Renal pelvis (tissue), 4 donors: ENCODE data around the gene SPTBN1. TPM values are rescaled to one million over a fixed set of nuclear protein-coding genes. Genes with fewer than 3 reads are reported as not detected.
A peak's percentile ranks its signal among the peaks of the same experiment; 100 is the strongest.

ENCODE experiments used
- DNase-seq: peaks from one replicate; pipeline ENCODE4 v3.0.0-alpha.2; 2013
- polyA plus RNA-seq, 3 donors: library from polyadenylated mRNA; unstranded; fragments of 120-200 nt; gene quantifications; one replicate each; pipeline ENCODE4 v1.2.1, GENCODE V29; 2013; ENCODE audit not compliant: insufficient read length in 3 of 3

SPTBN1 gene
- polyA plus RNA-seq, 3 donors: 230 to 261 (median 254) TPM

DNA sequence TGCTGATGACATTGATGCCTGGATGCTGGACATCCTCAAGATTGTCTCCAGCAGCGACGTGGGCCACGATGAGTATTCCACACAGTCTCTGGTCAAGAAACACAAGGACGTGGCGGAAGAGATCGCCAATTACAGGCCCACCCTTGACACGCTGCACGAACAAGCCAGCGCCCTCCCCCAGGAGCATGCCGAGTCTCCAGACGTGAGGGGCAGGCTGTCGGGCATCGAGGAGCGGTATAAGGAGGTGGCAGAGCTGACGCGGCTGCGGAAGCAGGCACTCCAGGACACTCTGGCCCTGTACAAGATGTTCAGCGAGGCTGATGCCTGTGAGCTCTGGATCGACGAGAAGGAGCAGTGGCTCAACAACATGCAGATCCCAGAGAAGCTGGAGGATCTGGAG lies 173.3 kb downstream of the SPTBN1 start:
- DNase-seq: no peak

DNA sequence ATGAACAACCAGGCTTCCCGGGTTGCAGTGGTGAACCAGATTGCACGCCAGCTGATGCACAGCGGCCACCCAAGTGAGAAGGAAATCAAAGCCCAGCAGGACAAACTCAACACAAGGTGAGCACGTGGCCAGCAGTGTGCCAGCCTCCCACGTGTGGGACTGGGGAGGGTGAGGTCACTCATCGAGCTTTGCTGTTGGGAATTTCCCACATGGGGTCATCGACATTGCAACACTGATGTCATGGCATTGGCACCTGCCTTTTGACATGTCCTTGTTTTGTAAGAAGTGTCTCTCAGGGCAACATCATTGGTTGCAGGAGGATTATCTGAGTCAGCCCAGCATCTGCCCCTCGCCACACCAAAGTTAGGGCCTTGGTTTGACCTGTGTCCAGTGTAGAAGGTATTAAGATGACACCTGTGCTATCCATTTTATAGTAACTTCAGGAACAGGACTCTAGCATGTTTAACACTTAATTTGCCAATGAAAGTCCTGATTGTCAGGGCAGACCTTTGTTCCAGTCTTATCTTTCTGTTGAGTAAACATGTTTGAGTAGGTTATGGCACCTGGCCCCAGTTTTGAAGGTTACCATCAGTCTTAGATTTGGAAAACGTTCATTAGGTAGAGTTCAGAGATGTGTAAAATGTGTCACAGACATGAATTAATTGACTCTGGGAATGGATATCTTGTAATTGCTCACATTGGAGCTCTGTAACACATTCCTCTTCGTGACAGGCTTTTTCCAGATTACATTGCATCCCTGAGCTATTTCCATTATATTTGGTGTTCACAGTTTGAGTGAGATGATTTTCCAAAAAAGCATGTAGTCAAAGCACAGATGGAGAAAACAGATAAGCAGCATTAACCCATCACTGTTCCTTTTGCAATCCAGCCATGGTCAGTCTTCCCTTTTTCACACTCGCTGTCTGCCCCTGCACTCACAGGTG lies 174.1 kb downstream of the SPTBN1 start:
- DNase-seq: no peak

DNA sequence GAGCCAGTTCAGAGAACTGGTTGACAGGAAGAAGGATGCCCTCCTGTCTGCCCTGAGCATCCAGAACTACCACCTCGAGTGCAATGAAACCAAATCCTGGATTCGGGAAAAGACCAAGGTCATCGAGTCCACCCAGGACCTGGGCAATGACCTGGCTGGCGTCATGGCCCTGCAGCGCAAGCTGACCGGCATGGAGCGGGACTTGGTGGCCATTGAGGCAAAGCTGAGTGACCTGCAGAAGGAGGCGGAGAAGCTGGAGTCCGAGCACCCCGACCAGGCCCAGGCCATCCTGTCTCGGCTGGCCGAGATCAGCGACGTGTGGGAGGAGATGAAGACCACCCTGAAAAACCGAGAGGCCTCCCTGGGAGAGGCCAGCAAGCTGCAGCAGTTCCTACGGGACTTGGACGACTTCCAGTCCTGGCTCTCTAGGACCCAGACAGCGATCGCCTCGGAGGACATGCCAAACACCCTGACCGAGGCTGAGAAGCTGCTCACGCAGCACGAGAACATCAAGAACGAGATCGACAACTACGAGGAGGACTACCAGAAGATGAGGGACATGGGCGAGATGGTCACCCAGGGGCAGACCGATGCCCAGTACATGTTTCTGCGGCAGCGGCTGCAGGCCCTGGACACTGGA lies 174.9 kb downstream of the SPTBN1 start:
- no peak for DNase-seq

DNA sequence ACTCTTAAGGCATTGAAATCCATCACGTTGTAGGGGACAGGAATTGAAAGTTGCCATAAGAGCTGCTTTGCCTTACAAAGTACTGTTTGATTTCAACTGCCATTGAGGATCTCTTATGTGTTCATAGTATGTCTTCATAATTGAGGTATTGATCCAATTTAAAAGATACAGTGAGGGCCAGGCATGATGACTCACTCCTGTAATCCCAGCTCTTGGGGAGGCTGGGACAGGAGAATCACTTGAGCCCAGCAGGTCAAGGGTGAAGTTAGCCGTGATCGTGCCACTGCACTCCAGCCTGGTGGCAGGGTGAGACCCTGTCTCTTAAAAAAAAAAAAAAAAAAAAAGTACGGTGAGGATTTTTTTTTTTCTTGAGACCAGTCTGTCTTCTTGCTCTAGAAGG lies 175.6 kb downstream of the SPTBN1 start:
- DNase-seq: no peak

DNA sequence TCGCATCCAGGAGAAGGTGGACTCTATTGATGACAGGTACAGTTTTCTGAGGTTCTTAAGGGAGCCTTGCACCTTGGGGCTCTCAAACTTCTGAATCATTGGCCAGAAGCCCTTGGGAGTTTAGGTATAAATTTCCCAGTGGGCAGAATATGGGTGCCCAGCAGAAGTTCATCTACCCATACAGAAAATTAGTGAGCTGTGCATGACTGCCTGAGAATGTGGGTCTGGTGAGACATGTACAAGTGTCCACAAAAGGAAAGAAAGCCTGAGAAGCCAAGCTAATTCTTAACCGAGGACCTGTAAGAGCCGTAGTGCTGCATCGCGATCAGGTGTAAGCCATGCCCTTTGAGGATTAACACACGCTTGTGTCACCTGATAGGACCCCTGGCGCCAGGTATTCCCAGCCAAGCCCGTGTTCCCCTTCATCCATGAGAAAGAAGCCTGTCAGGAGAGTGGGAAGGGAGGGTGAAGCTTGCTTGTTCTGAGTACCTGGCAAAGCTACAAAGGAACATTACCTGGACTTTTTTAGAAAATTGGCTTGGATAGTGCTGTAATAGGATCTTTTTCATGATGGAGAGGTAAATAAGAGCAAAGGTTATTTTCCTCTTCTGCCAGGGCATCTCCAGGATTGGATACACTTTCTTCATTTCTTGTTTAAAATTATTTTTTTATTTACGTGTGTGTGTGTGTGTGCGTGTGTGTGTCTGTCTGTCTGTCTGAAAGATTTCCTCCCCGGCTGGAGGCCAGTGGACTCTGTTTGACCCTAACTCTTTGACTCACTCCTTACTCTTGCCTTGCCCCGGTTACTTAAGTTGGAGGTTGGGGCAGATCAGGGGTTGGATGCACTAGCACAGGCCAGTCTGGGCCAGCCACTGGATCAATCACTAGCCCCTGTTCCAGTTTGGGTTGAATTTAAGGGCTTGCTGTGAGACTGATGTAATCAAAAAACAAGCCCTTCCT lies 176.9 kb downstream of the SPTBN1 start:
- no peak for DNase-seq

DNA sequence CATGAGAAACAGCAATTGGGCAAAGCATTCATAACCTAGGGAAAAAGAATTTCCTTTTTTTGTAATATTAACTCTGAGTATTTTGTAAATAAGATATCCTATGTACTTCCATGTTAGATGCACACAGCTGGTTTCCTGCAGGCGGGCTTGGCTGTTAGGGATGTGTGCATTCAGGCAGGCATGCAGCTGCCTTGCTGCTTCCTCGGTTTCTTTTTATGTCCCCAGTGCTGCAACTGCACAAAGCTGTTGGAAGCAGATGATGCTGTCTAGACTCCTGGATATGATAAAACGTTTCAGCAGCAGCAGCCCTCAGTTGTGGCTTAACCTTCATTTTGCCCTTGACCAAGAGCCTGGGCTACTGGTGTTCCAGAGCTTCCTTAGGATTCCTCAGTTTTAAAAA lies 177.9 kb downstream of the SPTBN1 start:
- no peak for DNase-seq

DNA sequence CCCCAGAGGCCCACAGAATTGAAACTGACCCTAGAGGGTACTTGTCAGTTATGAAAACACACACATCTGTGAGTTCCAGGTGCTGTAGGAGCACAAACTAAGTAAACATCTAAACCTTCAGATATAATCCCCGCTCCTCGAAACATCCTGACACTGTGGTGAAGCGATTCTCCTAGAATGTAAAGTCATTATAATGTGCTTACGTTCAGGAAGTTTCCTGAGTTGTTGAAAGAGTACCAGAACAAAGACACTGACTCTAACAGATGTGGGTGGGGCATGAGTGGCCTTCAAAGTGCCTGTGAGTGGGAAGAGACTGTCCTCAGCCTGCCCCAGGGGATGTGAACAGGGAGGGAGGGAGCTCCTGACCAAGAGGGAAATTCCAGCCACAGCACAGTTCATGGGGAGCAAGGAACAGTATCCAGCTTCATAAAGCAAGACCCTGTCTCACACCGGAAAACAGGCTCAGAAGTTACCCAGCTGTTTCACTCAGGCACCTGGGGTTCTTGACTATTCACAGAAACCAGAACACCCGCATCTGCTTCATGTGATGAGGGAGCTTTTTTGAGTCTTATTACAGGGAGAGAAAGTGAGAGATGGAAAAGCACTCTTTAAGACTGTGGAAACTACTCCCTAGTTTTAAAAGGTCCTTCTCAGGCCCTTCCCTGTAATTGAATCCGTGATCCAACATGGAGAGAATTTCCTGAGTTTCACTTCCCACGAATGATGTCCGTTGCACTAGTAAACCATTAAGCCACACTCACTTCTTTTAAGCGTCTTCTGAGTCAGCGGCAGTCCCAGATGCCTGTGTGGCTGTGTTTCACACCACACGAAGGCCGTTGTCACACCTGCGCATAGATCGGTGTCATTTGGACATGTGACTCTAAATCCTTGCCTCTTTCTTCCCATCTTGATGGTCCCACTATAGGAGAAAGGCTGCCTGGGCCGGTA lies 178.7 kb downstream of the SPTBN1 start:
- peak; percentile 42 for DNase-seq

DNA sequence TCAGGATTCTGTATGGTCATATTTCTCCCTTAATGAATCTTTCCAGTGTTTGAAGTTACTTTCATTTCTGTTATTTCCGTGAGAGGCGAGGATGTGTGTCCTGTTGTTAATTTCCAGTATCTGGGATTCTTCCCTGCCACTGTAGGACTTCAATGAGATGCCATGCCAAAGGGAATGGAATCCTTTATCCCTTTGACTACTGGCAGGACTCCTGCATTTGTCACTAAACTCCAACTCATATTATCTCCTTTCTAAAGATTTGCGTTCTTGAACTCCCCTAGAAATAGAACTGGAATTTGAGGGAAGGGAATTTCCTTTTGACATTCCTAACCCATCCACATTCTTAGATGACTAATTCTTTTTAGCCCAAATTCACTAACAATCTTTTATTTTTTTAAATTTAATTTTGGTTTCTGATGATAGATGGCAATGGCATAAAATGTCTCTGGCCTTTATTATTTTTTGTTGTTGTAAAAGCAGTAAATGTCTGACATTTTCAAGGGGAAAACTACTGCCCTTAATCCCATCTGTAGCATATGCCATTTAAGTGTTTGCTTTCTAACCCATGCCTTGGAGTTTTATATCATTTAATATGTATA lies 179.5 kb downstream of the SPTBN1 start:
- DNase-seq: no peak

DNA sequence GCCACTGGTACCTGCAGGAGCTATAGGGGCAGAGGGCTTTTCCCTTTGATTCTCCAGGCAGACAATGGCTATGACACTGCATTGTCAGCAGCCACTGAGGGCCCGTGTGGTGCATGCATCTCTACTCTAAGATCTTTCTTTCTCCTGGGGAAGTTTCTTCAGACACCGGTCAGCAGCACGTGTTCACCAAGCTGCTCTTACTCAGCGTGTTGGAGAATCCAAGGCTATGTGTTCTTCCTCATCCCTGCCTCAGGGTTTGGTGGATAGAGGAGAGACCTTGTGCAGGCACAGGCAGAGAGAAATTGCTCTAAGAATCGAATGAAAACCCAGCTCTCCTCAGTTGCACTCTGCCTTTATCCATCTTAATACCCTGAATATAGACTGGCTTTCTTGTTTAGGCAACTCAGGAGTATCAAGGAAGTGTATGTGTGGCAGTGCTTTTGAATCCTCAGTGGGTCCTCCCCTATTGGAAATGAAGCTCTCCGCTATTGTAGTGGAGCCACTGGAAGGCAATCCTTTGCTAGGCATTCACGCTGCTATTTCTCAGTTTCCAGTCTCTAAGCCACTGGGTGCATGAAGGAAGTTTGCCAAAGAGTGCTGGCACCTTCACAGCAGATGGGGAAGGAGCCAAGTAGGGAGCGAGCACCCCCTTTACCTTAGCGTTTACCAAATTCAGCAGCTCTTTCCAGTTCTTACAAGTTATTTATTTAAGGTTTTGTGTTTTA lies 180.4 kb downstream of the SPTBN1 start:
- DNase-seq: no peak

GRCh38 chr2:54638103-54638502 lies 182.0 kb downstream of the SPTBN1 start:
- no peak for DNase-seq

DNA sequence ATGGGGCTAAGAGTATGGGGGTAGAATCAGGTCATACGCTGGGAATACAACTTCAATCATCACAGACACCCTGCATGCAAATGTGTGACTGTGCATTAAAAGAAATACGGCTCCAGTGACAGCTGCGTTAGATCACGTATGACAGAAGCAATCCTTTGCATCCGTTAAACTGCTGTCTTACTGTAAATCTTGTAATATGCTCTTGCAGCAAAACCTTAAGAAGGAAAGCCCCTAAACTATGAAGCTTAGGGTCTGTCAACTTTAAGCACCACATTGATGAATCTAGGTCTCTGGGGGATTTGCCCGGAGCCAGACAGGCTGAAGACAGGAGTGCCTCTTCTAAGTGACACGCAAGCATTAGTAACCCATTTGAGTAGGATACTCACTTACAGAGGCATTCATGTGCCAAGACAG lies 182.7 kb downstream of the SPTBN1 start:
- DNase-seq: peak; percentile 79

- peak; percentile 27 for DNase-seq
Observed at GRCh38 chr2:54639609-54640008, 183.5 kb downstream of the SPTBN1 start.

- DNase-seq: no peak
Observed at GRCh38 chr2:54640834-54641540, 184.9 kb downstream of the SPTBN1 start.

GRCh38 chr2:54641988-54642387 lies 185.9 kb downstream of the SPTBN1 start:
- no peak for DNase-seq

GRCh38 chr2:54642677-54643430 lies 186.7 kb downstream of the SPTBN1 start:
- DNase-seq: no peak

- no peak for DNase-seq
Observed at GRCh38 chr2:54644236-54644635, 188.1 kb downstream of the SPTBN1 start.

- no peak for DNase-seq
Observed at GRCh38 chr2:54646170-54646927, 190.2 kb downstream of the SPTBN1 start.

GRCh38 chr2:54648256-54648655 lies 192.1 kb downstream of the SPTBN1 start:
- no peak for DNase-seq
